ENCODE measurements around the gene AAK1.

DNA sequence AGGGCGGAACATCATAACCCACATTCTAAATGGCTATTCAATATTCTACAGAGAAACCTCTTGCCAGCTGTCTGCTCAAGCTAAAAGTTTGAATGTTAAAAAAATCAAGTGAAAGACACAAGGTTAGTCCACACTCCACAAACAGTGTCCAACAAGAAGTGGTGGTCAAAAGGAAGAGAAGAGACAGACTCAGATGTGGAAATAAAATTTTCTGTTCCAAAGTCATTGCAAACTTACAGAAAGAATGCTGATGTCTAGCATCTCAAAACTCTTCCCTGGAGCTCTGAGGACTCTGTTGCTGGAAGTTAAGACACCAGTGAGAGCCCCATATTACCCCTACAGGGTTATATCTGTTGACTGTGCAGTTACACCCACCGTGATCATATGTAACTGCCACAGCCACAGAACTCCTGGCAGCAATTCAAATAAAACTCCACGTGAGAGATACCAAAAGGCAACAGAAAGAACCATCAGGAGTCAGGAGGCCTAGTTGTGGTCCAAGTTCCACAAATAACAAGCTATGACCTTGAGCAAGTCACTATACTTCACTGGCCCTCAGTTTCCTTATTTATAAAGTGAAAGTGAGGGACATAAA, 60.9 kb downstream of the AAK1 start:
- TF ChIP-seq POLR2A (IDR thresholded peaks at IDR 0.05) (no peak), CTCF (IDR thresholded peaks at IDR 0.05) (no peak), POLR2AphosphoS5 (IDR thresholded peaks at IDR 0.05) (no peak), EP300 (IDR thresholded peaks at IDR 0.05; ENCODE audit: low read depth) (no peak)
